ENCODE measurements around the gene JAKMIP1. TPM values are rescaled to one million over a fixed set of nuclear protein-coding genes. Genes with fewer than 3 reads are reported as not detected.
"Not testable (repeated sequence)": the region's sequence is repeated elsewhere in the genome, so short reads cannot be mapped to it uniquely, and the experiment has no call there.

The JAKMIP1 gene
- total RNA-seq, 1 donor, result not detected

DNA sequence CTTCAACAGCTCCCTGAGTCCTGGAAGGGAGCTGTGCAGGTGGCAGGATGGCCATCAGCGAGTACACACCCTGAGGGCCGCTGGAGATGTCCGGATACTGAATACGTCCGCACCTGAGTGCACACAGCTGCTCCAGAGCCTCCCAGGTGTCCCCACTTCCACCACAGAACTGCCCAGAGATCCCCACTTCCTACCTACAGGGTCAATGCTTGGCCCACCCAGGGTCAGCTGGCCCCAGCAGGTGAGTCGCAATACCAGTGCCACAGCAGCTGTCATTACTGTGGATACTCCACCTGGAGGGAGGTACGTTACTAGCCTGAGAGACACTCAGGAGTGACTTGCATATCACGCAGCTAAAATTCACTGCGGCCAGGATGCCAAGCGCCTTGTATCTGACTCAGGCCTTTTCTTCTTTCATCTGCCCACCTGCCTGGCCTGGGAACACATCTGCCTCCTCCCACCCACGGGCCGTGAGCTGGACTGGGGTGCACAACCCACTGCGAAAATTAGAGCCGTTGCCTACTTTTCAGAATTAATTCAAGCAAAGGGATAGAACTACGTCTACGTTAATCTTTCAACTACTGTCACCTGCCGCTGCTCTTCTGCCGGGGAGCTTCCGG lies 191.5 kb downstream of the JAKMIP1 start:
- no peak overlapping the region for H3K4me3 ChIP-seq (ENCODE audit: low read depth, low read length)
- TF ChIP-seq, protein P1, sequence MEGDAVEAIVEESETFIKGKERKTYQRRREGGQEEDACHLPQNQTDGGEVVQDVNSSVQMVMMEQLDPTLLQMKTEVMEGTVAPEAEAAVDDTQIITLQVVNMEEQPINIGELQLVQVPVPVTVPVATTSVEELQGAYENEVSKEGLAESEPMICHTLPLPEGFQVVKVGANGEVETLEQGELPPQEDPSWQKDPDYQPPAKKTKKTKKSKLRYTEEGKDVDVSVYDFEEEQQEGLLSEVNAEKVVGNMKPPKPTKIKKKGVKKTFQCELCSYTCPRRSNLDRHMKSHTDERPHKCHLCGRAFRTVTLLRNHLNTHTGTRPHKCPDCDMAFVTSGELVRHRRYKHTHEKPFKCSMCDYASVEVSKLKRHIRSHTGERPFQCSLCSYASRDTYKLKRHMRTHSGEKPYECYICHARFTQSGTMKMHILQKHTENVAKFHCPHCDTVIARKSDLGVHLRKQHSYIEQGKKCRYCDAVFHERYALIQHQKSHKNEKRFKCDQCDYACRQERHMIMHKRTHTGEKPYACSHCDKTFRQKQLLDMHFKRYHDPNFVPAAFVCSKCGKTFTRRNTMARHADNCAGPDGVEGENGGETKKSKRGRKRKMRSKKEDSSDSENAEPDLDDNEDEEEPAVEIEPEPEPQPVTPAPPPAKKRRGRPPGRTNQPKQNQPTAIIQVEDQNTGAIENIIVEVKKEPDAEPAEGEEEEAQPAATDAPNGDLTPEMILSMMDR (IDR thresholded peaks at IDR 0.05; ENCODE audit: insufficient read depth, low read depth, low read length), result no peak
- no peak for DNase-seq (ENCODE audit: low read depth)

DNA sequence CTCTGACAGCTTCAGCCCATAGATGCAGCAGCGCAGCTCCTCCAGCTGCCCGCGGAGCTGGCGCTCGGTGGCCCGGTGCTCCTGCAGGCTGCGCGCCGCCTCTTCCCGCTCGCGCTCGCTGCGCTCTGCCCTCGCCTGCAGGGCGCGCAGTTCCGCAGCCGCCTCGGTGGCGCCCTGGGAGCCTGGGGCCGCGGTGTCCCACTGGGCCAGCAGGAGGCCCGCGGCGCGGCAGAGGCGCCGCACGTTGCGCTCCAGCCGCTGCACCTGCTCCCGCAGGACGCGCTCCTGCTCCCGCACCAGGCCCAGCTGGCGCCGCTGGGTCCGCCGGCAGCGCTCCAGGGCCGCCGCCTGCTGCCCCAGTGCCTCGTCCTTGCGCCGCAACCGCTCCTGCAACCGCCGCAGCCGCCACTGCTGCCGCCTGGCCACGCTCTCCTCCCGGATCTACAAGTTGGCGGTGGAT lies 192.2 kb downstream of the JAKMIP1 start:
- H3K4me3 ChIP-seq (ENCODE audit: low read depth, low read length), result no peak overlapping the region
- TF ChIP-seq, protein P1 (IDR thresholded peaks at IDR 0.05; ENCODE audit: insufficient read depth, low read depth, low read length), result no peak
- no peak for DNase-seq (ENCODE audit: low read depth)

DNA sequence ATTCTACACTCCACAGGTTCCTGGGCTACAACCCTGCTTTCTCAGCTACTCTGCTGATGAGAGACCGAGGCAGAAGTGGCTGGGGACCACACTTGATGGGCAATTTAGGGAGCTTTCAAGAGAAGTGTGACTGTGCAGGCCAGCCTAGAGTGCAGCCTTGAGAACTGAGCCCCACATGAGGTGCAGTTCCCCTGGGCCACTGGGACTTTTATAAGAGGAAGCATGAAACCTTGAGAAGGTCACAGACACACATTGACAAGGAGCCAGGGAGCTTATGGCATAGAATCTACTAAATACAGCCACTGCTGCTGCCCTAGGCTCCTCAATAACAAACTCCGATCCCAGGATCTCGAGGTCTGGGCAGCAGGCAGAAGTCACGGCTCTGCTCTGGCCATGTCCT lies 195.2 kb downstream of the JAKMIP1 start:
- no peak overlapping the region for H3K4me3 ChIP-seq (ENCODE audit: low read depth, low read length)
- TF ChIP-seq, protein P1 (IDR thresholded peaks at IDR 0.05; ENCODE audit: insufficient read depth, low read depth, low read length), result no peak
- DNase-seq (ENCODE audit: low read depth), result no peak

DNA sequence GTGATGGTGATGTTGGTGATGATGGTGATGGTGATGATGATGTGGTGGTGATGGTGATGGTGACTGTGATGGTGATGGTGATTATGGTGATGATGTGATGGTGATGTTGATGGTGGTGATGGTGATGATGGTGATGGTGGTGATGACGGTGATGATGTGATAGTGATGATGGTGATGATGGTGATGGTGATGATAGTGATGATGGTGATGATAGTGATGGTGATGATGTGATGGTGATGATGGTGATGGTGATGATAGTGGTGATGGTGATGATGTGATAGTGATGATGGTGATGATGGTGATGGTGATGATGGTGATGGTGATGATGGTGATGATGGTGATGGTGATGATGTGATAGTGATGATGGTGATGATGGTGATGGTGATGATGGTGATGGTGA lies 196.9 kb downstream of the JAKMIP1 start:
- not testable (repeated sequence) for DNase-seq (ENCODE audit: low read depth); H3K4me3 ChIP-seq (ENCODE audit: low read depth, low read length)

DNA sequence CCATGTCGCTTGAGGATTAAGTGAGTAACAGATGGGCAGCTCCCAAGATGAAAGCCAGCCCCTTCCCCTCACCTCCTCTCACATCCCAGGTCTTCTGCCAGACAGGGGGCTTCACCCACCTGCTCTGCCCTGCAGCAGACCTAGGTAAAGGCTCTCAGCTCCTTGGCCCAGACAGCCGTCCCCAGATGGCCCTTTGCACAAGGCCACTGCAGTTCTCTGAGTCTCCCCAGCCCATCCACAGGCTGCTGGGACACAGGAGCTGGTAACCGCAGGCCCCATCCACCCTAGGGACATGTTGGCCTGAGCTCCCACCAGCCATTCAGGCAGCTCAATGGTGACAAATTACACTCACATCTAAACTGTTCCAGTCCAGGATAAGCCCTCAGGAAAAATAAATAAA lies 197.4 kb downstream of the JAKMIP1 start:
- TF ChIP-seq, protein P1 (IDR thresholded peaks at IDR 0.05; ENCODE audit: insufficient read depth, low read depth, low read length), result no peak
- no peak for DNase-seq (ENCODE audit: low read depth)
- no peak overlapping the region for H3K4me3 ChIP-seq (ENCODE audit: low read depth, low read length)

DNA sequence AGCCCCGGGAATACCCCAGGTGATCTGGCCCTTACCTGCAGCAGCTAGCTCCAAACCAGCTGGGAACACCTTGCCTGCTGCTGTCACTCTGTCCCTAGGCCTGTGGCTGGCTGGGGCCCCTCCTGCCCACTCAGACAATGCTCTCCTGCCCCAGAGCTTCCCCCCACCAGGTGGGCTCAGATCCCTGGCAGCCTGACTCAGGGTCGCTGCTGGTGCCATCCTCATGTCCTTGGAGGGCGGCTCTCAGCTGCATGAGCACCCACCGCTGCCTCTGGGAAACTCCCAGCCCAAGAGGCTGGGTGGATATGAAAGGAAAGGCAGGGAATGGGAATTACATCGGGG lies 197.9 kb downstream of the JAKMIP1 start:
- no peak for DNase-seq (ENCODE audit: low read depth)
- H3K4me3 ChIP-seq (ENCODE audit: low read depth, low read length), result no peak overlapping the region
- TF ChIP-seq, protein P1 (IDR thresholded peaks at IDR 0.05; ENCODE audit: insufficient read depth, low read depth, low read length), result no peak

DNA sequence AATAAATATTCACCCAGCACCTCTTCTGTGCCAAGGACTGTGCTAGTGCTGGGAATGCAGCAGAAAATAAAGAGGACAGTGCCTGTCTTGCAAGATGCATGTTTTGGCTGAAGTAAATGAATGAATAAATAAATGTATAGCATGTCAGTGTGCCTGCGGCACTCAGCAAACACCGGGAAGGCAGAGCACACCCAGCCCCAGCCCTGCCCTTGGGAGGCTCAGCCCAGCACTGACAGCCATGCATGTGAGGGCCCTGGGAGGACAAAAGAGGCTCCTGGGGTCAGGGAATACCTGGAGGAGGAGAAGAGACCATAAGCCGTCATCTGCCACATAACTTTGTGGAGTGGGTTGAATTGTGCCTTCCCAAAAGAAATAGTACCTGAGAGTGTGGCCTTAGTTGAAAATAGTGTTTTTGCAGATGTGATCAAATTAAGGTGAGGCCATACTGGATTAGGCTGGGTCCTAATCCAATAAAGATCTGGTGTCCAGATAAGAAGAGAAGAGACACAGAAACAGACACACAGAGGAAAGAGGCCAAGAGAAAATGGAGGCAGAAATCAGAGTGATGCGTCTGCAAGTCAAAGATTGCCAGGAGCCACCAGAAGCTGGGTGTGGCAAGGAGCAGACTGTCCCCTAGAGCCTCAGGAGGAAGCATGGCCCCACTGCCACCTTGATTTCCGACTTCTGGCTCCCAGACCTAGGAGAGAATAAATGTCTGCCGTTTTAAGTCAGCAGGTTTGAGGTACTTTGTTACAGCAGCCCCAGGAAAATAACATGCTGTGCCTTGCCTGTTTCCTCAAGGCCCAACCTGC lies 198.5 kb downstream of the JAKMIP1 start:
- H3K4me3 ChIP-seq (ENCODE audit: low read depth, low read length), result no peak overlapping the region
- no peak for DNase-seq (ENCODE audit: low read depth)
- TF ChIP-seq, protein P1 (IDR thresholded peaks at IDR 0.05; ENCODE audit: insufficient read depth, low read depth, low read length), result no peak
